Erythroblast (primary cell): Measurements from ENCODE around the gene KLHL1.

Experiments used
- GATA1 ChIP-seq: IDR thresholded peaks from 2 replicates; pipeline ENCODE4 v1.6.1; 2011; ENCODE audit warnings: low read depth, mild to moderate bottlenecking, control low read depth, low read length, moderate library complexity
- POLR2A ChIP-seq: IDR thresholded peaks from 2 replicates; pipeline ENCODE4 v1.6.1; 2011; ENCODE audit warnings: mild to moderate bottlenecking, low read length

- TF ChIP-seq POLR2A (no peak), GATA1 (no peak)
These were observed 357.0 kb downstream of the KLHL1 start for GRCh38 chr13:69751259-69751658.
